GM12891 (cell line): ENCODE data around the gene CDC42EP4.

Source experiments
- POLR2A ChIP-seq: IDR thresholded peaks from 2 replicates; pipeline ENCODE4 v1.6.1; 2011; ENCODE audit warnings: low read depth, low read length, control low read depth
- POU2F2 ChIP-seq: IDR thresholded peaks from 2 replicates; pipeline ENCODE4 v1.6.1; 2011; ENCODE audit warnings: low read depth, mild to moderate bottlenecking, control low read depth, low read length, moderate library complexity

DNA sequence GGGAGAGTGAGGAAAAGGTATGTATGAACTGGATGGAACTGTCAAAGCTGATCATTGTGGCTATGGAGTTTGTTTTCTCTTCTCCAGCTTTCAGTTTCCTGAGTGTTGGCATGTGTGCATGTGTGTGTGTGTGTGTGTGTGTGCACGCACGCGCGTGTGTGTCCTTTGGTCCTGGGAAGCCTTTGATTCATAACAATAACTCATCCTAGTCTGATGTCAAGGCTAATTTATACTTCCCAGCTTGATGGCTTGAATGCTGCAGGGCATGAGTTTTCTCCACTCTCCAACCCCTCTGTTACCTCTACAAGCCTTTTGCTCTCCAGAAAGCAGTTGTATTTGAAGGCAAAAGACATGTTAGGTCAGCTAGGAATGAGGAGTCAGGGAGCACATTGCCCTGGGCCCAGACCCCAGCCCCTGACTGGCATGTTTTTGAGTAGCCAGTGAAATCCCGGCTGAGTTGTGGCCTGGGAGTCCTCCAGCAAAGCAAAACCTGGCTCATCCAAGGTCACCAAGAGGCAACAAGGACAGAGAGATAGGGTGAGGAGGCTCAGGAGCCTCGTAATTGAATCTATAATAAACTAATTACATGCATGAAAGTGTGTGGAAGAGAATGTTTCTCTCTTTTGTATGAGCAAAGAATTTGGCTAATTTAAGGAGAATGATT, 8.9 kb upstream of the CDC42EP4 start:
- TF ChIP-seq POLR2A, result no peak
- no peak for TF ChIP-seq POU2F2
